GM23338 (cell line): ENCODE results near the gene SH3BP4. TPM values are rescaled to one million over a fixed set of nuclear protein-coding genes. Genes with fewer than 3 reads are reported as not detected.

Experiments used
- ATAC-seq: fragments of 200-7000 bp; cut with Tn5 transposase; 3 replicates; pipeline ENCODE4 v1.9.1; 2020
- DNase-seq: peaks from one replicate; pipeline ENCODE4 v3.0.0-alpha.2; 2015; ENCODE audit warnings: low spot score
- H2AFZ ChIP-seq: fragments of 200-600 bp; sonication (generic); 2 replicates; pipeline ENCODE4 v1.8.0; 2016; ENCODE audit warnings: antibody characterized with exemption, mild to moderate bottlenecking, moderate library complexity
- H3F3A ChIP-seq: fragments of 200-600 bp; sonication (generic); replicated peaks from 2 replicates; pipeline ENCODE4 v1.8.0; 2017; ENCODE audit warnings: antibody characterized with exemption, mixed run types, low read depth
- H3K27ac ChIP-seq: fragments of 200-600 bp; sonication (generic); 2 replicates; pipeline ENCODE4 v1.6.1; 2016; ENCODE audit warnings: low read depth
- H3K27me3 ChIP-seq: fragments of 200-600 bp; sonication (generic); 2 replicates; pipeline ENCODE4 v1.8.0; 2016; ENCODE audit warnings: mild to moderate bottlenecking, mixed run types, moderate library complexity; ENCODE audit not compliant: insufficient read depth
- H3K36me3 ChIP-seq: fragments of 200-600 bp; sonication (generic); 2 replicates; pipeline ENCODE4 v1.8.0; 2016; ENCODE audit warnings: mild to moderate bottlenecking; ENCODE audit not compliant: insufficient read depth
- H3K4me1 ChIP-seq: fragments of 200-600 bp; sonication (generic); 2 replicates; pipeline ENCODE4 v1.8.0; 2016; ENCODE audit warnings: mild to moderate bottlenecking, moderate library complexity; ENCODE audit not compliant: insufficient read depth
- H3K4me2 ChIP-seq: fragments of 200-600 bp; sonication (generic); 2 replicates; pipeline ENCODE4 v1.7.1; 2017; ENCODE audit warnings: mixed run types
- H3K4me3 ChIP-seq: fragments of 200-600 bp; sonication (generic); 2 replicates; pipeline ENCODE4 v1.6.1; 2016; ENCODE audit warnings: mixed run types
- H3K79me2 ChIP-seq: fragments of 200-600 bp; sonication (generic); replicated peaks from 2 replicates; pipeline ENCODE4 v1.8.0; 2017; ENCODE audit warnings: mild to moderate bottlenecking; ENCODE audit not compliant: insufficient read depth
- H3K9me2 ChIP-seq: fragments of 200-600 bp; sonication (generic); 2 replicates; pipeline ENCODE4 v1.8.0; 2017; ENCODE audit not compliant: insufficient read depth
- H4K20me1 ChIP-seq: fragments of 200-600 bp; sonication (generic); replicated peaks from 2 replicates; pipeline ENCODE4 v1.8.0; 2017; ENCODE audit warnings: mild to moderate bottlenecking; ENCODE audit not compliant: insufficient read depth
- H3K27ac Mint-ChIP-seq: 2 replicates; pipeline ENCODE4 v1.8.0; 2020; ENCODE audit warnings: inconsistent platforms, mild to moderate bottlenecking, moderate library complexity, mixed read lengths
- H3K27me3 Mint-ChIP-seq: 3 replicates; pipeline ENCODE4 v1.8.0; 2022; ENCODE audit warnings: low read depth, mild to moderate bottlenecking, moderate library complexity, mixed read lengths, inconsistent platforms; ENCODE audit not compliant: insufficient read depth, poor library complexity
- H3K36me3 Mint-ChIP-seq: 3 replicates; pipeline ENCODE4 v1.8.0; 2021; ENCODE audit warnings: low read depth, mild to moderate bottlenecking, inconsistent platforms, moderate library complexity, mixed read lengths
- H3K4me1 Mint-ChIP-seq: 3 replicates; pipeline ENCODE4 v1.8.0; 2020; ENCODE audit warnings: mild to moderate bottlenecking, inconsistent platforms, mixed read lengths
- H3K4me3 Mint-ChIP-seq: 3 replicates; pipeline ENCODE4 v1.8.0; 2021; ENCODE audit warnings: moderate library complexity, mild to moderate bottlenecking, inconsistent platforms, mixed read lengths
- H3K9me3 Mint-ChIP-seq: 3 replicates; pipeline ENCODE4 v1.8.0; 2020; ENCODE audit warnings: moderate library complexity, mild to moderate bottlenecking, inconsistent platforms, mixed read lengths
- CREB1 ChIP-seq: fragments of 250-450 bp; sonication (Bioruptor Pico); IDR thresholded peaks from 2 replicates; pipeline ENCODE4 v1.5.0; 2020; ENCODE audit warnings: low read depth, mild to moderate bottlenecking, moderate library complexity
- CTCF ChIP-seq, 2 experiments: fragments of 200-600 bp in 1 of 2; sonication (generic) in 1 of 2; conservative IDR thresholded peaks; 2 replicates each; pipeline versions ENCODE4 v1.5.1 to v1.6.1; 2016 to 2017; ENCODE audit warnings: antibody characterized with exemption in 2 of 2, low read depth in 2 of 2, mild to moderate bottlenecking in 2 of 2, moderate library complexity in 1 of 2
- ETS1 ChIP-seq: IDR thresholded peaks from 2 replicates; pipeline ENCODE4 v1.6.1; 2016; ENCODE audit warnings: antibody characterized with exemption
- EZH2 ChIP-seq: fragments of 200-600 bp; sonication (generic); IDR thresholded peaks from one replicate; pipeline ENCODE4 v1.8.0; 2017; ENCODE audit warnings: antibody characterized with exemption, mild to moderate bottlenecking, low read depth; ENCODE audit not compliant: unreplicated experiment
- EZH2phosphoT487 ChIP-seq: fragments of 200-600 bp; sonication (generic); IDR thresholded peaks from one replicate; pipeline ENCODE4 v1.8.1; 2018; ENCODE audit warnings: antibody characterized with exemption; ENCODE audit not compliant: unreplicated experiment
- JUNB ChIP-seq: IDR thresholded peaks from one replicate; pipeline ENCODE4 v1.6.1; 2016; ENCODE audit warnings: antibody characterized with exemption; ENCODE audit not compliant: unreplicated experiment
- NANOG ChIP-seq: IDR thresholded peaks from 2 replicates; pipeline ENCODE4 v1.6.1; 2016; ENCODE audit warnings: antibody characterized with exemption, borderline replicate concordance
- POLR2AphosphoS5 ChIP-seq: IDR thresholded peaks from 2 replicates; pipeline ENCODE4 v1.6.1; 2016; ENCODE audit warnings: antibody characterized with exemption, low read depth
- REST ChIP-seq: IDR thresholded peaks from one replicate; pipeline ENCODE4 v1.6.1; 2018; ENCODE audit warnings: antibody characterized with exemption; ENCODE audit not compliant: unreplicated experiment
- ZNF114 ChIP-seq: fragments of 250-450 bp; sonication (Bioruptor Pico); IDR thresholded peaks from 2 replicates; pipeline ENCODE4 v1.5.0; 2020; ENCODE audit warnings: mild to moderate bottlenecking, moderate library complexity
- ZNF331 ChIP-seq: fragments of 250-450 bp; sonication (Bioruptor Pico); IDR thresholded peaks from 2 replicates; pipeline ENCODE4 v1.5.0; 2020; ENCODE audit warnings: low read depth, mild to moderate bottlenecking, moderate library complexity
- polyA plus RNA-seq: library from polyadenylated mRNA; unstranded; fragments of >200 nt; fragmentation: Nextera tagmentation; extraction: Ambion mirVana; gene quantifications from 2 replicates; pipeline ENCODE4 v1.2.1, GENCODE V29; 2016
- total RNA-seq: library from RNA; depleted of rRNA; stranded (reverse); fragments of >200 nt; shearing (Covaris generic); gene quantifications from 2 replicates; pipeline ENCODE4 v1.2.3, GENCODE V29; 2014

Gene SH3BP4
- total and polyA plus RNA-seq, 2 experiments from 2014 or later = 15.6 to 50.9 TPM

GRCh38 chr2:234981197-234982095 is 29.6 kb downstream of the SH3BP4 start (continued):
- no peak for TF ChIP-seq ZNF331 (CRISPR knock-in tag)
- no peak for TF ChIP-seq EZH2
- TF ChIP-seq POLR2AphosphoS5 = no peak
- TF ChIP-seq JUNB = no peak
- no peak for TF ChIP-seq REST
- TF ChIP-seq NANOG = no peak
- no peak for TF ChIP-seq CREB1
- no peak for TF ChIP-seq ETS1

GRCh38 chr2:234982096-234982834 is 30.4 kb downstream of the SH3BP4 start:
- Histone ChIP-seq H3K36me3 (0 out of 2 replicates have a peak, but pooled peaks cover 3% of the 10 kb centered on the region), H3K4me3 (no peak overlapping the region), H2AFZ (no peak overlapping the region), H3K4me2 (peak overlapping the region; percentile 21; the same call in 1 of the 2 replicates), H4K20me1 (peaks cover 5% of the 10 kb centered on the region; the same call in 1 of the 2 replicates), H3K79me2 (peaks cover 93% of the 10 kb centered on the region), H3K4me1 (peaks cover 44% of the 10 kb centered on the region), H3K9me2 (0 out of 2 replicates have a peak, but pooled peaks cover 4% of the 10 kb centered on the region), H3K27me3 (no peaks in the 10 kb centered on the region), H3F3A (peaks cover 5% of the 10 kb centered on the region; the same call in 1 of the 2 replicates), H3K27ac (peak overlapping the region; percentile 95)
- peaks cover 10% of the 10 kb centered on the region; the same call in 2 of the 3 replicates for H3K9me3 Mint-ChIP-seq
- peaks cover 19% of the 10 kb centered on the region for H3K27me3 Mint-ChIP-seq
- no peak overlapping the region for H3K4me3 Mint-ChIP-seq
- no peak overlapping the region for H3K27ac Mint-ChIP-seq
- DNase-seq (no peak), ATAC-seq (no peak)
- H3K4me1 Mint-ChIP-seq = peaks cover 51% of the 10 kb centered on the region
- peaks cover 22% of the 10 kb centered on the region for H3K36me3 Mint-ChIP-seq
- TF ChIP-seq EZH2 (no peak), CREB1 (no peak), CTCF (conservative IDR thresholded peaks at IDR 0.05; ENCODE audit: low read depth in 2 of 2) (no peak), POLR2AphosphoS5 (no peak), JUNB (no peak), ZNF114 (CRISPR knock-in tag) (no peak), EZH2phosphoT487 (no peak), ZNF331 (CRISPR knock-in tag) (no peak)
